ENCODE results near the gene AUNIP. TPM values are rescaled to one million over a fixed set of nuclear protein-coding genes. Genes with fewer than 3 reads are reported as not detected.

Gene AUNIP
- polyA plus RNA-seq, 1 of the 3 experiments (the other 2 are of a cell fraction), result 1.9 TPM

DNA sequence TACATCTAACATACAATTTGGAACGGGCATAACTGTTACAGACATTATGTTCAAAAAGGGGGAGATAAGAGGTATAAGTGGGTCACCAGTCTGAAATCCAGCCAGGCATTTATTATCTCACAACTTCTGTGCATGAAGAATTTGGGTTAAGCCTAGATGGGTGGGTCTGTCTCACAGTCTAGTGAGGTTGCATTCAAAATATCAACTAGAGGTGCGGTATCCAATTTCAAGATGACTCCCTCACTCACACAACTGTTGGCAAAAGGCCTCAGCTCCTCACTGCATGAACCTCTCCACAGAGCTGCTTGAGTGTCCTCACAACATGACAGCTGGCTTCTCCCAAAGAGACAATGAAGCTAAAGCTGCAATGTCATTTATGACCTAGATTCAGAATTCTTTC lies 4.7 kb downstream of the AUNIP start:
- 0 out of 2 replicates have a peak, but pooled peaks cover 7% of the 10 kb centered on the region for H3K9me3 ChIP-seq
- no peaks in the 10 kb centered on the region for H3K36me3 ChIP-seq (replicated peaks in 1 of 2; ENCODE audit: control insufficient read depth in 1 of 2, insufficient read depth in 2 of 2, low read length in 1 of 2)
- H3K4me3 ChIP-seq (ENCODE audit: low read depth in 2 of 2, low read length in 1 of 2), result no peak overlapping the region
- H3K27ac ChIP-seq (ENCODE audit: low read depth in 2 of 2, low read length in 1 of 2), result no peak overlapping the region
- H3F3A ChIP-seq (replicated peaks; ENCODE audit: insufficient read depth), result no peaks in the 10 kb centered on the region
- TF ChIP-seq MEF2A (IDR thresholded peaks at IDR 0.05; ENCODE audit: borderline replicate concordance, low read depth), result no peak
- no peak for TF ChIP-seq POLR2AphosphoS5 (IDR thresholded peaks at IDR 0.05; ENCODE audit: low read depth, low read length)
- TF ChIP-seq TAF1 (IDR thresholded peaks at IDR 0.05; ENCODE audit: borderline replicate concordance, low read depth, low read length), result no peak
- no peak for TF ChIP-seq TCF12 (IDR thresholded peaks at IDR 0.05)
- no peak for TF ChIP-seq RFX5 (IDR thresholded peaks at IDR 0.05; ENCODE audit: low read length)
- TF ChIP-seq RAD21 (IDR thresholded peaks at IDR 0.05; ENCODE audit: low read length), result no peak
- TF ChIP-seq FOSL2 (IDR thresholded peaks at IDR 0.05; ENCODE audit: borderline replicate concordance, low read depth), result no peak
- no peak for TF ChIP-seq MXI1 (IDR thresholded peaks at IDR 0.05; ENCODE audit: low read depth, low read length)
- TF ChIP-seq FOXJ3 (CRISPR knock-in tag; IDR thresholded peaks at IDR 0.05), result no peak
- no peak for TF ChIP-seq EZH2phosphoT487 (IDR thresholded peaks at IDR 0.05; ENCODE audit: borderline replicate concordance, low read depth)
- TF ChIP-seq RCOR1 (IDR thresholded peaks at IDR 0.05; ENCODE audit: low read length), result no peak
- TF ChIP-seq, protein P1, sequence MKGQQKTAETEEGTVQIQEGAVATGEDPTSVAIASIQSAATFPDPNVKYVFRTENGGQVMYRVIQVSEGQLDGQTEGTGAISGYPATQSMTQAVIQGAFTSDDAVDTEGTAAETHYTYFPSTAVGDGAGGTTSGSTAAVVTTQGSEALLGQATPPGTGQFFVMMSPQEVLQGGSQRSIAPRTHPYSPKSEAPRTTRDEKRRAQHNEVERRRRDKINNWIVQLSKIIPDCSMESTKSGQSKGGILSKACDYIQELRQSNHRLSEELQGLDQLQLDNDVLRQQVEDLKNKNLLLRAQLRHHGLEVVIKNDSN (IDR thresholded peaks at IDR 0.05; ENCODE audit: borderline replicate concordance, low read depth), result no peak
- TF ChIP-seq PBX3 (IDR thresholded peaks at IDR 0.05), result no peak
- no peak for TF ChIP-seq GATA2 (CRISPR knock-in tag; IDR thresholded peaks at IDR 0.05)
- TF ChIP-seq, protein P2, sequence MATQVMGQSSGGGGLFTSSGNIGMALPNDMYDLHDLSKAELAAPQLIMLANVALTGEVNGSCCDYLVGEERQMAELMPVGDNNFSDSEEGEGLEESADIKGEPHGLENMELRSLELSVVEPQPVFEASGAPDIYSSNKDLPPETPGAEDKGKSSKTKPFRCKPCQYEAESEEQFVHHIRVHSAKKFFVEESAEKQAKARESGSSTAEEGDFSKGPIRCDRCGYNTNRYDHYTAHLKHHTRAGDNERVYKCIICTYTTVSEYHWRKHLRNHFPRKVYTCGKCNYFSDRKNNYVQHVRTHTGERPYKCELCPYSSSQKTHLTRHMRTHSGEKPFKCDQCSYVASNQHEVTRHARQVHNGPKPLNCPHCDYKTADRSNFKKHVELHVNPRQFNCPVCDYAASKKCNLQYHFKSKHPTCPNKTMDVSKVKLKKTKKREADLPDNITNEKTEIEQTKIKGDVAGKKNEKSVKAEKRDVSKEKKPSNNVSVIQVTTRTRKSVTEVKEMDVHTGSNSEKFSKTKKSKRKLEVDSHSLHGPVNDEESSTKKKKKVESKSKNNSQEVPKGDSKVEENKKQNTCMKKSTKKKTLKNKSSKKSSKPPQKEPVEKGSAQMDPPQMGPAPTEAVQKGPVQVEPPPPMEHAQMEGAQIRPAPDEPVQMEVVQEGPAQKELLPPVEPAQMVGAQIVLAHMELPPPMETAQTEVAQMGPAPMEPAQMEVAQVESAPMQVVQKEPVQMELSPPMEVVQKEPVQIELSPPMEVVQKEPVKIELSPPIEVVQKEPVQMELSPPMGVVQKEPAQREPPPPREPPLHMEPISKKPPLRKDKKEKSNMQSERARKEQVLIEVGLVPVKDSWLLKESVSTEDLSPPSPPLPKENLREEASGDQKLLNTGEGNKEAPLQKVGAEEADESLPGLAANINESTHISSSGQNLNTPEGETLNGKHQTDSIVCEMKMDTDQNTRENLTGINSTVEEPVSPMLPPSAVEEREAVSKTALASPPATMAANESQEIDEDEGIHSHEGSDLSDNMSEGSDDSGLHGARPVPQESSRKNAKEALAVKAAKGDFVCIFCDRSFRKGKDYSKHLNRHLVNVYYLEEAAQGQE (IDR thresholded peaks at IDR 0.05; ENCODE audit: low read depth, low read length), result no peak
- no peak for TF ChIP-seq ELF1 (IDR thresholded peaks at IDR 0.05)
- TF ChIP-seq, protein P3, sequence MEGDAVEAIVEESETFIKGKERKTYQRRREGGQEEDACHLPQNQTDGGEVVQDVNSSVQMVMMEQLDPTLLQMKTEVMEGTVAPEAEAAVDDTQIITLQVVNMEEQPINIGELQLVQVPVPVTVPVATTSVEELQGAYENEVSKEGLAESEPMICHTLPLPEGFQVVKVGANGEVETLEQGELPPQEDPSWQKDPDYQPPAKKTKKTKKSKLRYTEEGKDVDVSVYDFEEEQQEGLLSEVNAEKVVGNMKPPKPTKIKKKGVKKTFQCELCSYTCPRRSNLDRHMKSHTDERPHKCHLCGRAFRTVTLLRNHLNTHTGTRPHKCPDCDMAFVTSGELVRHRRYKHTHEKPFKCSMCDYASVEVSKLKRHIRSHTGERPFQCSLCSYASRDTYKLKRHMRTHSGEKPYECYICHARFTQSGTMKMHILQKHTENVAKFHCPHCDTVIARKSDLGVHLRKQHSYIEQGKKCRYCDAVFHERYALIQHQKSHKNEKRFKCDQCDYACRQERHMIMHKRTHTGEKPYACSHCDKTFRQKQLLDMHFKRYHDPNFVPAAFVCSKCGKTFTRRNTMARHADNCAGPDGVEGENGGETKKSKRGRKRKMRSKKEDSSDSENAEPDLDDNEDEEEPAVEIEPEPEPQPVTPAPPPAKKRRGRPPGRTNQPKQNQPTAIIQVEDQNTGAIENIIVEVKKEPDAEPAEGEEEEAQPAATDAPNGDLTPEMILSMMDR (IDR thresholded peaks at IDR 0.05), result no peak
- TF ChIP-seq CHD2 (IDR thresholded peaks at IDR 0.05; ENCODE audit: low read length, partially characterized antibody), result no peak
- TF ChIP-seq, protein P4, sequence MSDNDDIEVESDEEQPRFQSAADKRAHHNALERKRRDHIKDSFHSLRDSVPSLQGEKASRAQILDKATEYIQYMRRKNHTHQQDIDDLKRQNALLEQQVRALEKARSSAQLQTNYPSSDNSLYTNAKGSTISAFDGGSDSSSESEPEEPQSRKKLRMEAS (IDR thresholded peaks at IDR 0.05; ENCODE audit: low read depth), result no peak
- H3K27me3 ChIP-seq (ENCODE audit: insufficient read depth), result no peaks in the 10 kb centered on the region
- no peak for DNase-seq
- H3K9me2 ChIP-seq, result no peaks in the 10 kb centered on the region
- peaks cover 0 to 6% of the 10 kb centered on the region in 2 experiments; a peak in 1 of 4 replicates for H3K4me1 ChIP-seq (ENCODE audit: control insufficient read depth in 1 of 2, insufficient read depth in 2 of 2, low read depth in 1 of 2, low read length in 1 of 2)
- H3K9ac ChIP-seq, result no peak overlapping the region
- POLR2A ChIA-PET, result no interaction called here
- 83% methylated on average over 2 of the region's 2 CpGs for WGBS (ENCODE audit: low lambda C conversion rate)
- no peak overlapping the region for H2AFZ ChIP-seq (ENCODE audit: low read depth)
- H4K20me1 ChIP-seq (ENCODE audit: insufficient read depth), result no peaks in the 10 kb centered on the region
- H3K4me2 ChIP-seq, result no peak overlapping the region
- CTCF ChIA-PET, result interaction anchor here (1.0 kb wide), 1 partner anchor 33 kb away, joined by 3 read pairs; no protein-coding TSS in a partner anchor
- H3K79me2 ChIP-seq (ENCODE audit: insufficient read depth), result peaks cover 36% of the 10 kb centered on the region
